ENCODE measurements around the gene IRF5. TPM values are rescaled to one million over a fixed set of nuclear protein-coding genes. Genes with fewer than 3 reads are reported as not detected.
"Not testable (repeated sequence)": the region's sequence is repeated elsewhere in the genome, so short reads cannot be mapped to it uniquely, and the experiment has no call there.

The IRF5 gene
- total RNA-seq, 1 donor from 2014 or later = 29.4 TPM

DNA sequence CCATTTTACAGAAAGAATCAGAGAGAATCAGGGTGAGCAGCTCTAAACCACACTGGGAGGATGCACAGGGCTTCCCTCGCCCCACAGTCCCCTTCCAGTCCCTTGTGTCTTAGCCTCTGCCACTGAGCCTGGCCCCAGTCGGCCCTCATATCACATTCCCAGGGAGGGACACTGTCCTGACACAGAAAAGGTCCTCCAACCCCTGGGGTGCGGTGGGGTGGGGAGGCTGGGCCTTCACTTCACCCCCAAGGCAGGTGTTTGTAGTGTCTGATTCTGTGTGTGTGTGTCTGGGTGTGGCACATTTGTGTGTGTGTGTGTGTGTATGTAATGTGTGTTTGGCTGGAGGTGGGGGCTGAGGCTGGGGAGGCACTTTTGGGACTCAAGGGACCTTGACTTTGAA is 25.4 kb upstream of the IRF5 start:
- DNase-seq (peak; percentile 46), ATAC-seq (no peak)
- H3K4me3 ChIP-seq = no peak overlapping the region
- no peak overlapping the region for H3K27ac ChIP-seq
- H3K9me3 ChIP-seq = no peaks in the 10 kb centered on the region
- no peaks in the 10 kb centered on the region for H3K36me3 ChIP-seq
- H3K4me1 ChIP-seq = peaks cover 11% of the 10 kb centered on the region
- H3K27me3 ChIP-seq = peaks cover 71% of the 10 kb centered on the region
- no peak for TF ChIP-seq CTCF (IDR thresholded peaks at IDR 0.05)
- intact Hi-C loops (cut with DNase I) = no loop called here

GRCh38 chr7:128912709-128913495 is 24.8 kb upstream of the IRF5 start:
- DNase-seq = peak; percentile 36
- intact Hi-C loops (cut with DNase I); H3K27ac ChIP-seq; ATAC-seq; H3K9me3 ChIP-seq; H3K36me3 ChIP-seq; H3K4me3 ChIP-seq: not testable (repeated sequence)
- H3K4me1 ChIP-seq = peaks cover 11% of the 10 kb centered on the region
- peaks cover 67% of the 10 kb centered on the region for H3K27me3 ChIP-seq

GRCh38 chr7:128913870-128914565 is 23.7 kb upstream of the IRF5 start:
- no peak for TF ChIP-seq CTCF (IDR thresholded peaks at IDR 0.05)
- Histone ChIP-seq H3K27ac (no peak overlapping the region), H3K4me3 (no peak overlapping the region), H3K27me3 (peaks cover 69% of the 10 kb centered on the region), H3K36me3 (no peaks in the 10 kb centered on the region), H3K4me1 (peaks cover 11% of the 10 kb centered on the region), H3K9me3 (no peaks in the 10 kb centered on the region)
- ATAC-seq (no peak), DNase-seq (peak; percentile 59)
- intact Hi-C loops (cut with DNase I) = no loop called here

GRCh38 chr7:128914566-128915151 is 23.1 kb upstream of the IRF5 start:
- H3K27ac ChIP-seq = no peak overlapping the region
- H3K4me1 ChIP-seq = peaks cover 11% of the 10 kb centered on the region
- H3K36me3 ChIP-seq = no peaks in the 10 kb centered on the region
- no peak overlapping the region for H3K4me3 ChIP-seq
- DNase-seq = peak; percentile 59
- ATAC-seq = no peak
- H3K9me3 ChIP-seq = no peaks in the 10 kb centered on the region
- TF ChIP-seq CTCF (IDR thresholded peaks at IDR 0.05) = no peak
- intact Hi-C loops (cut with DNase I) = no loop called here
- H3K27me3 ChIP-seq = peaks cover 62% of the 10 kb centered on the region

GRCh38 chr7:128915271-128915819 is 22.4 kb upstream of the IRF5 start:
- Histone ChIP-seq H3K36me3 (no peaks in the 10 kb centered on the region), H3K27me3 (peaks cover 57% of the 10 kb centered on the region), H3K27ac (no peak overlapping the region), H3K9me3 (no peaks in the 10 kb centered on the region), H3K4me3 (no peak overlapping the region), H3K4me1 (peaks cover 4% of the 10 kb centered on the region)
- ATAC-seq (no peak), DNase-seq (no peak)
- TF ChIP-seq CTCF (IDR thresholded peaks at IDR 0.05) = no peak
- intact Hi-C loops (cut with DNase I) = no loop called here

Data from upper lobe of right lung (tissue), 1 donor.